ENCODE results near the gene PDE8B. TPM values are rescaled to one million over a fixed set of nuclear protein-coding genes. Genes with fewer than 3 reads are reported as not detected.
A peak's percentile ranks its signal among the peaks of the same experiment; 100 is the strongest.

PDE8B gene
- polyA plus RNA-seq, 1 donor (not counting 4 experiments of a cell fraction or from before 2014, with no cell fraction given), result not detected

DNA sequence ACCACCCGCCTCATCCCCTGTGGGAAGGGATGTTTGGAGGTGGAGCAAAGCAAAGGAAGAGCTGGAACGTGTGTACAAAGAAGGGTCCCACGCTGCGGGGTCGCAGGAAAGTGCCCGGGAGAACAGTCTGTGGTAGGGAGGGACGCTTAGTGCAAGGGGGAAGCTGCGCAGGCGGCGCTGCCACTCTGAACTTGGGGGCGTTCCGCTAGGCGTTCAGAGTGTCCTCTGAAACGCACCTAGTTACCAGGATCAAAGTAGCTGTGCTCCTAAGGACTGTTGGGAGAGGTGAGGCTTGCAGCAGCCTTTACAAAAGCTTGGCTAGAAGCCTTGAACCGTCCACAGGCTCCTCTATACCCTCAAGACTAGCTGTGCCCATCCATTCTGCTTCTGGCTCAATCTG, 29.3 kb upstream of the PDE8B start:
- Histone ChIP-seq H2AFZ (ENCODE audit: control insufficient read depth, low read length) (no peak overlapping the region), H3K4me3 (ENCODE audit: control insufficient read depth in 2 of 3, extremely low read depth in 1 of 3, insufficient read depth in 2 of 3, low read depth in 1 of 3, low read length in 3 of 3) (no peak overlapping the region), H3K9me3 (ENCODE audit: control insufficient read depth, low read depth, low read length) (no peaks in the 10 kb centered on the region), H3K4me1 (ENCODE audit: control insufficient read depth, extremely low read depth, insufficient read depth, low read length) (no peaks in the 10 kb centered on the region), H3K27me3 (ENCODE audit: control insufficient read depth, extremely low read depth, insufficient read depth, low read length) (peaks cover 34% of the 10 kb centered on the region), H3K9me1 (ENCODE audit: control insufficient read depth, extremely low read depth, insufficient read depth, low read length) (no peaks in the 10 kb centered on the region), H3K36me3 (ENCODE audit: control insufficient read depth in 2 of 2, extremely low read depth in 1 of 2, insufficient read depth in 2 of 2, low read length in 2 of 2) (no peaks in the 10 kb centered on the region), H3K79me2 (ENCODE audit: control insufficient read depth, insufficient read depth, low read length) (no peaks in the 10 kb centered on the region), H3K4me2 (ENCODE audit: control insufficient read depth, extremely low read depth, insufficient read depth, low read depth, low read length) (no peak overlapping the region), H3K27ac (ENCODE audit: control insufficient read depth, insufficient read depth, low read length) (no peak overlapping the region), H3K9ac (ENCODE audit: control insufficient read depth, extremely low read depth, insufficient read depth, low read length) (no peak overlapping the region), H4K20me1 (ENCODE audit: control insufficient read depth, extremely low read depth, insufficient read depth, low read length) (no peaks in the 10 kb centered on the region)
- DNase-seq (ENCODE audit: low read depth, low spot score) (no peak), FAIRE-seq (no peak)
- dilution Hi-C loops (cut with MboI; ENCODE audit: extremely low pct_ligation_motif_present, low sequenced_read_pairs), result no loop called here
- TF ChIP-seq, protein P1, sequence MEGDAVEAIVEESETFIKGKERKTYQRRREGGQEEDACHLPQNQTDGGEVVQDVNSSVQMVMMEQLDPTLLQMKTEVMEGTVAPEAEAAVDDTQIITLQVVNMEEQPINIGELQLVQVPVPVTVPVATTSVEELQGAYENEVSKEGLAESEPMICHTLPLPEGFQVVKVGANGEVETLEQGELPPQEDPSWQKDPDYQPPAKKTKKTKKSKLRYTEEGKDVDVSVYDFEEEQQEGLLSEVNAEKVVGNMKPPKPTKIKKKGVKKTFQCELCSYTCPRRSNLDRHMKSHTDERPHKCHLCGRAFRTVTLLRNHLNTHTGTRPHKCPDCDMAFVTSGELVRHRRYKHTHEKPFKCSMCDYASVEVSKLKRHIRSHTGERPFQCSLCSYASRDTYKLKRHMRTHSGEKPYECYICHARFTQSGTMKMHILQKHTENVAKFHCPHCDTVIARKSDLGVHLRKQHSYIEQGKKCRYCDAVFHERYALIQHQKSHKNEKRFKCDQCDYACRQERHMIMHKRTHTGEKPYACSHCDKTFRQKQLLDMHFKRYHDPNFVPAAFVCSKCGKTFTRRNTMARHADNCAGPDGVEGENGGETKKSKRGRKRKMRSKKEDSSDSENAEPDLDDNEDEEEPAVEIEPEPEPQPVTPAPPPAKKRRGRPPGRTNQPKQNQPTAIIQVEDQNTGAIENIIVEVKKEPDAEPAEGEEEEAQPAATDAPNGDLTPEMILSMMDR (optimal IDR thresholded peaks at IDR 0.05 in 1 of 3, IDR thresholded peaks at IDR 0.05 in 1 of 3, conservative IDR thresholded peaks at IDR 0.05 in 1 of 3; ENCODE audit: extremely low read depth in 1 of 3, insufficient read depth in 2 of 3, low read length in 3 of 3), result no peak
- peak; percentile 40 for TF ChIP-seq EZH2 (IDR thresholded peaks at IDR 0.05; ENCODE audit: low read length)

DNA sequence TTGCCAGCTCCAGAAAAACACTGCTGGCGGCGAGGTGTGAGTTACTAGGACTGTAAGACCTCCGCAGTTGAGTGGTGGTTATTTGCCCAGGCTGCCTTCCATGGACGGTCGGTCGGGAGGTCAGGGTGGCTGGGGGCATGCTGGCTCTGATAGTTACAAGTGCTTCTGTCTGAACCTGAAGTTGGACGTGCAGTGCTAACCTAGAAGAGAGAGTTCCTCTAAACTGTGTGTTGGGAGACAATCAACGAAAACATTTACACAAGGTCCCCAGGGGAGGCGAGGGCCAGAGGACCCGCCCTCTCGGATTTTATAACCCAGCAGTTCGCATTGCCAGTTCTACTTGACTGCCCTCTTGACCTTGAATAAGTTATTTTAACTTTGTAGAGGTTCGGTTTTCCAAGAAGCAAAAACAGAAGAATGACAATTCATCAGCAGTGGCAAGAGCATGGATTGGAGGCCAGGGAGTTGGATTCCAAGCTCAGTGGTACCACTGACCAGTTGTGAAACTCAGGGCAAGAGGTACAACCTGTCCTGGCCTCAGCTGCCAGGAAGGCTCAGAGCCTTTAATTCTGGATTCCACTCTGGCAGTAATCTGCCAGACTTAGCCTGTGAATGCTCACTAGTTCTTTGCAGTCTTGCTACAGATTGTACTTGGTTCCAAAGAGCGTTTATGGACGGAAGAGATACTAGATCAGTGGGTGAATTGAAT, 28.7 kb upstream of the PDE8B start:
- H3K9ac ChIP-seq (ENCODE audit: control insufficient read depth, extremely low read depth, insufficient read depth, low read length), result no peak overlapping the region
- no peaks in the 10 kb centered on the region for H3K36me3 ChIP-seq (ENCODE audit: control insufficient read depth in 2 of 2, extremely low read depth in 1 of 2, insufficient read depth in 2 of 2, low read length in 2 of 2)
- no peak overlapping the region for H2AFZ ChIP-seq (ENCODE audit: control insufficient read depth, low read length)
- no peaks in the 10 kb centered on the region for H3K9me3 ChIP-seq (ENCODE audit: control insufficient read depth, low read depth, low read length)
- peaks cover 34% of the 10 kb centered on the region for H3K27me3 ChIP-seq (ENCODE audit: control insufficient read depth, extremely low read depth, insufficient read depth, low read length)
- dilution Hi-C loops (cut with MboI; ENCODE audit: extremely low pct_ligation_motif_present, low sequenced_read_pairs), result no loop called here
- TF ChIP-seq EZH2 (IDR thresholded peaks at IDR 0.05; ENCODE audit: low read length), result peak; percentile 36
- TF ChIP-seq, protein P1 (optimal IDR thresholded peaks at IDR 0.05 in 1 of 3, IDR thresholded peaks at IDR 0.05 in 1 of 3, conservative IDR thresholded peaks at IDR 0.05 in 1 of 3; ENCODE audit: extremely low read depth in 1 of 3, insufficient read depth in 2 of 3, low read length in 3 of 3), result no peak
- H3K9me1 ChIP-seq (ENCODE audit: control insufficient read depth, extremely low read depth, insufficient read depth, low read length), result no peaks in the 10 kb centered on the region
- no peaks in the 10 kb centered on the region for H4K20me1 ChIP-seq (ENCODE audit: control insufficient read depth, extremely low read depth, insufficient read depth, low read length)
- no peaks in the 10 kb centered on the region for H3K79me2 ChIP-seq (ENCODE audit: control insufficient read depth, insufficient read depth, low read length)
- H3K4me1 ChIP-seq (ENCODE audit: control insufficient read depth, extremely low read depth, insufficient read depth, low read length), result no peaks in the 10 kb centered on the region
- DNase-seq (ENCODE audit: low read depth, low spot score) (no peak), FAIRE-seq (no peak)
- no peak overlapping the region for H3K4me3 ChIP-seq (ENCODE audit: control insufficient read depth in 2 of 3, extremely low read depth in 1 of 3, insufficient read depth in 2 of 3, low read depth in 1 of 3, low read length in 3 of 3)
- no peak overlapping the region for H3K4me2 ChIP-seq (ENCODE audit: control insufficient read depth, extremely low read depth, insufficient read depth, low read depth, low read length)
- H3K27ac ChIP-seq (ENCODE audit: control insufficient read depth, insufficient read depth, low read length), result no peak overlapping the region

Data from keratinocyte (primary cell).